GM18505 (cell line): ENCODE data around the gene TNFSF4.
"Not testable (repeated sequence)": the region's sequence is repeated elsewhere in the genome, so short reads cannot be mapped to it uniquely, and the experiment has no call there.

Source experiments
- ATAC-seq: cut with Tn5 transposase; IDR thresholded peaks from one replicate; pipeline ENCODE4 v1.9.1; 2021; ENCODE audit not compliant: unreplicated experiment
- POLR2A ChIP-seq: IDR thresholded peaks from 4 replicates; pipeline ENCODE4 v1.6.1; 2011; ENCODE audit warnings: borderline replicate concordance; ENCODE audit not compliant: insufficient read depth, insufficient read length; ENCODE audit errors: extremely low read depth

TNFSF4 gene

GRCh38 chr1:173206816-173207568 lies at the start of gene TNFSF4:
Gene TNFSF4 (minus strand): TSS chr1:173207331. CDS start chr1:173207176, 155 bp downstream.
- no peak for TF ChIP-seq POLR2A
- ATAC-seq, result no peak

GRCh38 chr1:173255214-173255813 lies 48.2 kb upstream of the TNFSF4 start:
- ATAC-seq, result no peak
- TF ChIP-seq POLR2A, result no peak

GRCh38 chr1:173253046-173253445 lies 45.9 kb upstream of the TNFSF4 start:
- no peak for TF ChIP-seq POLR2A
- ATAC-seq, result no peak

GRCh38 chr1:173249349-173249748 lies 42.2 kb upstream of the TNFSF4 start:
- TF ChIP-seq POLR2A, result no peak
- ATAC-seq, result no peak

- ATAC-seq, result no peak
- no peak for TF ChIP-seq POLR2A
Measured at GRCh38 chr1:173248247-173248940, 41.3 kb upstream of the TNFSF4 start.

GRCh38 chr1:173245892-173246291 lies 38.8 kb upstream of the TNFSF4 start:
- TF ChIP-seq POLR2A, result no peak
- no peak for ATAC-seq

- no peak for TF ChIP-seq POLR2A
- no peak for ATAC-seq
Measured at GRCh38 chr1:173243300-173243699, 36.2 kb upstream of the TNFSF4 start.

- no peak for TF ChIP-seq POLR2A
- ATAC-seq, result peak; percentile 73
Measured at GRCh38 chr1:173241528-173242347, 34.6 kb upstream of the TNFSF4 start.

DNA sequence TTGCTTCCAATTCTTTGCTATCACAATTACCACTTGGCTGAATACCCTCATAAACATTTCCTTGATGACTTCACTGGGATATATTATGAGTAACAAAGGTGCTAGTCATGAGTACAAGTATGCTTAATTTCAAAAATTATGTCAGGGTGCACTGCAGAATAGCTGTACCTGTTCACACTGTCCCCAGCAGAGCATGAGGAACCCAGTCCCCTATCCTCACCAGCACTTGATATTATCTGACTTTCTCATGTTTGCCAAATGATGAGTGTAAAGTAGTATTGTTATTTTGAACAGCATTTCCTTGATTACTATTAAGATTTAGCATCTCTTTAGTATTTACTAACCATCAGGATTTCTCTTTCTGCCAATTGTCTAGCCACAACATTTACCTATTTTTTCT lies 33.5 kb upstream of the TNFSF4 start:
- no peak for TF ChIP-seq POLR2A
- no peak for ATAC-seq

DNA sequence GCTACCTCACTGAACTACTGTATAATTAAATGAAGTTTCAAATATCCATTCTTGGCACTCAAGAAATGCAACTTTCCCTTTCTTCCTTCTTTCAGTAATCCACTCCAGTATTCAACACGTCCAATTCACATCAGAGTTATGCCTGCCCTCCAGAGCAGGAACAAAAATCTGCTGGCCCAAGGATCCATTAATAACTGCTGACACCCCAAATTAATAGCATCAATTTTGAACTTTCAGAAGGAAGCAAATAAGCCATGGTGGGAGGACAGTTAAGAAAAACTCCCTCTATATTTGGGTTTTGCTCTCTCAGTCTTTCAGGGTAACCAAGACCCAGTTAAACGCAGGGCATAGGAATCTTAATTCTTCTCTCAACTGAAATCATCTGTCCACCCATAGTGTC lies 31.9 kb upstream of the TNFSF4 start:
- ATAC-seq, result no peak
- no peak for TF ChIP-seq POLR2A

- no peak for TF ChIP-seq POLR2A
- ATAC-seq, result no peak
Measured at GRCh38 chr1:173234899-173235298, 27.8 kb upstream of the TNFSF4 start.

- ATAC-seq, result not testable (repeated sequence)
Measured at GRCh38 chr1:173234434-173234833, 27.3 kb upstream of the TNFSF4 start.

GRCh38 chr1:173229031-173229430 lies 21.9 kb upstream of the TNFSF4 start:
- ATAC-seq, result not testable (repeated sequence)
